Stimulated activated CD4-positive, alpha-beta T cell treated with anti-CD3 and anti-CD28 coated beads, Interleukin-15, amount 100 ng/mL, for 48 hours (primary cell): ENCODE measurements around the gene GARIN5B.
A peak's percentile ranks its signal among the peaks of the same experiment; 100 is the strongest.
"Not testable (repeated sequence)": the region's sequence is repeated elsewhere in the genome, so short reads cannot be mapped to it uniquely, and the experiment has no call there.

Source experiments
- DNase-seq, 2 donors: peaks; one replicate each; pipeline ENCODE4 v3.0.0-alpha.2; 2020; ENCODE audit warnings: low read depth in 2 of 2

GARIN5B gene

DNA sequence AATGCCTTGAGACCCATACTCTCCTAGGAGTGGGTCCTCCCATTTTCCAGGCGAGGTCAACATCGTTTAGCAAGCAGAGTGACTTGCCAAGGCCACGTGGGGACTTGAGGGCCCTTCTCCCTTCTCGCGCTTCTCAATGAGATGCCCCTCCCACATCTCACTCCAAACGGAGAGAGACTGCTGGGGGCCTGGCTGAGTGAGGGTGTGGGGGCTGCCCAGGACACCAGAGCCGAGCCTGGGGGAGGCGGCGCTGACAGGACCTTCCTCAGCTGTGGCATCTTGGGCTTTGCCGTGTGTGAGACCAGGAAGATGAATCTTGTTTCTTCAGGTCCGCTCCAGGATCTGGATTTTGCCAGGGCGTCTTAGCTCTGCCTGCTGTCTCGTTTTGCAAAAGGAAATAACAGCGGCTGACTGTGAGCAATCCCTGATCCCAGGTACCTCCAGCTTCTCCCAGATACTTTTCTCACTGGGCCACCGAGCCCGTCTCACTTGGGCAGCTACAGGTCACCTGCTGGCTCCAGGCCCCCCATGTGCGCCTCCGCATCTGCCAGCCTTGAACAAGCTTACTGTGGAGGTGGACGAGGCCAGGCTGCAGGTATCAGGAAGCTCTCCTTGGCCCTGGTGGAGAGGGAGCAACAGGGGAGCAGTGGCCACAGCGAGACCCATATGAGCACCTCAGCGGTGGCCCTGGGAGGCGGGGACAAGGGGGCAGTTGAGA lies 14.6 kb downstream of the GARIN5B start:
- no peak for DNase-seq

DNA sequence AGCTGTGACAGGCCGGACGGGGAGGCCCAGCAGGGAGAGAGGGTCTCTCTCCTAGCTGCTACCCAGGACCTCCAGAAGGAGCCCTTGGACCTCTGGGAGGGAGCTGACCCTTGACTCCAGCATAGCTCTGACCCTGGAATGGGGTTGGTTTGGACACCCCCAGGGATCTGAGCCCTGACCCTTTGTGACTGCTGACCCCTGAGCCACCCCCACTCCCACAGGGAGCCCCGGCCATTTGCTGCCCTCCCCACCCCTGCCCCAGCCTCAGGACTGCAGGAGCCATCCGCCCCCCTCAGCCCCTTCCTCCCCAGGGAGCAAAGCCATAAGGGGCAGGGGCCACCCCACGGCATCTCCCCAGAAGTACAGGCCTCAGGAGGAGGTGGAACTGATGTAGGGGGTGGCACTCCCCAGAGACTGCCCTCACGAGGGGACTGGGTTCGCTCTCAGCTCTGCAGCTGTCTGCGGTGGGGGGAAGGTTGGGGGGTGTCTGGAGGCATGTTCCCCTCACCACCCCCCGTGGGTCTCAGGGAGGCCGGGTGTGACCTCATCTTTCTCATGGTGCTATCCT lies 15.5 kb downstream of the GARIN5B start:
- DNase-seq: no peak

DNA sequence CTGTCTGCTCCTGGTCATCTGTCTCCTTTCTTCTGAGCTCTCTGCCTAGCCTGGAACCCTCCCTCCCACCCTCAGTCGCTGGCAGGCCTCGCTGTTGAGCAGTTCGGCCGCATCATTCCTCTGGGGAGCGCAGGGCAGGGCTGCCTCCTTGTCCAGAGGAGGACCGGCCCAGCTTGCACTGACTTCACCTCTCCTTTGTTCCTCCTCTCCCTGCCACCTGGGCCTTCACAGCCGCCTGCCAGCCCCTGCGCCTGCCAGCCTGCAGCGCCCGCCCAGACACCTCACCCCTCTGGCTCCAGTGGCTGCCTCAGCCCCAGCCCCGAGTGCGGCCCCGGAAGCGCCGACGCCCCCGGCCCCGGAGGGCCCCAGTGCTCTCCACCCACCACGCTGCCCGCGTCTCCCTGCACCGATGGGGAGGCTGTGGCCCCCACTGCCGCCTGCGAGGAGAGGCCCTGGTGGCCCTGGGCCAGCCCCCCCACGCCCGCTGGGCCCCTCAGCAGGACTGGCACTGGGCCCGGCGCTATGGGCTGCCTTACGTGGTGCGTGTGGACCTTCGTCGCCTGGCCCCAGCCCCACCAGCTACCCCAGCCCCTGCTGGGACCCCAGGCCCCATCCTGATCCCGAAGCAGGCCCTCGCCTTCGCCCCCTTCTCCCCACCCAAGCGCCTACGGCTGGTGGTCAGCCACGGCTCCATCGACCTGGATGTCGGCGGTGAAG lies 16.2 kb downstream of the GARIN5B start:
- DNase-seq: no peak

DNA sequence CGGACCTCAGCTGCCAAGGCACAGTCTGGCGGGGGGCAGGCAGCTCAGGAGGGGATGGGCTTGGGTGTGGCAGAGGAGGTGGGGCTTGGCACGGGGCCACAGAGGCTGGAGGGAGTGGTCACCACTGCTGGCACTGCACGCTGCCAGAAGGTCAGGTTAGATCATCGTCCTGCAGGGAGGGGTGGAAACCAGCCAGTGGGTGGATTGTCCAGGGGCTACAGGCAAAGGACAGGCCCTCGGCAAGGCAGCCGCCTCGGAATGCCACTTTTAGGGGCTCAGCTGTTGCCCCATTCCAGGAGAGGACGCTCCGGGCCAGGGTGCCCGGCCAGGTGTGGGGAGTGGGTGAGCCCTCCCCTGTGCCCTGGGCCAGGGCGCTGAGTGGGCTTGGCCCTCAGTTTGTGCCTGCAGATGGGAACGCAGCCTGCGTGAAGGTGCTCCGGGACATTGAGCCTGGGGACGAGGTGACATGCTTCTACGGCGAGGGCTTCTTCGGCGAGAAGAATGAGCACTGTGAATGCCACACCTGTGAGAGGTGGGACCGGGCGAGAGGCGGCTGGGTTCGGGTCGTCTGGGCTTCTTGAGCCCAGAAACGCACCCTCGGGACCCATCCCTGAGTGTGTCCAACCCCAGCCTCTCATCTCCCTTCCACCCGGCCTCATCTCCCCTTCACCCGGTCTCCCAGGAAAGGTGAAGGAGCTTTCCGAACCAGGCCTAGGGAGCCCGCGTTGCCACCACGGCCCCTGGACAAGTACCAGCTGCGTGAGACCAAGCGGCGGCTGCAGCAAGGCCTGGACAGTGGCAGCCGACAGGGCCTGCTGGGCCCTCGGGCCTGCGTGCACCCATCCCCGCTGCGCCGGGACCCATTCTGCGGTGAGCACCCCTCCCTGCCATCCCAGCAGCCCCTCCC lies 17.0 kb downstream of the GARIN5B start:
- DNase-seq: no peak

DNA sequence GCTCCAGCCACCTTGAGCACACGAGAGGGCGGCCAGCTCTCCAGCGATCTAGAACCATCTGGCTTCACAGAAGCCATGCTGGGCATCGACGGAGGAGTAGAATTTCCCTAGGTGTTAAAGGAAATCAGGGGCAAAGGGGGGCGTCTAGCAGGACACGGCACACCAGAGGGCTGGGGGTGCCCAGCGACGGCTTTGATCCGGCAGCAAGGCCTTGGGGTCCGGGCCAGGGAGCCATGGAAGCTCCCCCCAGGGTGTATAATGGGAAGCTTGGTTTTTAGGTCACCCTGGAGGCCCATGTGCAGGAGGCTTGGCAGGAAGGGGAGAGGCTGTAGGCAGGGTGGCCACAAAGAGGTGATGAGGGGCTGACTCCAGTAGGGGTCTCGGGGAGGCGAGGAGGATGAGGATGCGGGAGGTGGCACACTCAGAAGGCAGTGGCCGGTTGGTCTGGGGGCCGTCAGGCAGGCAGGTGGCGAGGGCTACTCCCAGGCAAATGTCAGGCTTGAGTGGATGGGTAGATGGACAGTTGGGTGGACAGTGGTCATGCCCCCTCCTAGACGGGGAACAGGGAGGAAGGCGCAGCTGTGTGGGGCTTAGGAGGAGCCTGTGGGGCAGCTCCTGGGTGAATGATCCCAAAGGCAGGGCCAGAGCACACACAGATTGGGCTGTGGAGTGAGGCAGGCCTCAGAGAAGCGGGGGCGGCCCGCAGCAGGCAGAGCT lies 17.8 kb downstream of the GARIN5B start:
- no peak for DNase-seq

DNA sequence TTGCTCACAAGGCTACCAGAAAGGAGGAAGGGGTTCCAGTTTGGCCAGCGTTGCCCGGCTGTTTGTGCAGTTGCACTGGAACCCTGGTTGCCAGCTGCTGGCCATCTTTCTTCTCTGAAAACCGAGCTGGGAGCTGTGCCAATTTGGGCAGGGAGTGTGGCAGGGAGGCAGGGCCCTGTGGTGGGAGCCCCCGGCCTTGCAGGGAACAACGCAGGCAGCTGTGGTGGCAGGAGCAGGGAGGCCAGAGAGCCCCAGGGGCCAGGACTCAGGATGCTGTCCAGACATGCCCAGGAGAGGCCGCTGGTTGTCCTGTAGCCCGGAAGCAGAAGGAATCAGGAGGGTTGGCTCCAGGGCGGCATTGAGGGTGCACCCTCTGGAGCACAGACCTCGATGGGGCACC lies 18.6 kb downstream of the GARIN5B start:
- DNase-seq: no peak

DNA sequence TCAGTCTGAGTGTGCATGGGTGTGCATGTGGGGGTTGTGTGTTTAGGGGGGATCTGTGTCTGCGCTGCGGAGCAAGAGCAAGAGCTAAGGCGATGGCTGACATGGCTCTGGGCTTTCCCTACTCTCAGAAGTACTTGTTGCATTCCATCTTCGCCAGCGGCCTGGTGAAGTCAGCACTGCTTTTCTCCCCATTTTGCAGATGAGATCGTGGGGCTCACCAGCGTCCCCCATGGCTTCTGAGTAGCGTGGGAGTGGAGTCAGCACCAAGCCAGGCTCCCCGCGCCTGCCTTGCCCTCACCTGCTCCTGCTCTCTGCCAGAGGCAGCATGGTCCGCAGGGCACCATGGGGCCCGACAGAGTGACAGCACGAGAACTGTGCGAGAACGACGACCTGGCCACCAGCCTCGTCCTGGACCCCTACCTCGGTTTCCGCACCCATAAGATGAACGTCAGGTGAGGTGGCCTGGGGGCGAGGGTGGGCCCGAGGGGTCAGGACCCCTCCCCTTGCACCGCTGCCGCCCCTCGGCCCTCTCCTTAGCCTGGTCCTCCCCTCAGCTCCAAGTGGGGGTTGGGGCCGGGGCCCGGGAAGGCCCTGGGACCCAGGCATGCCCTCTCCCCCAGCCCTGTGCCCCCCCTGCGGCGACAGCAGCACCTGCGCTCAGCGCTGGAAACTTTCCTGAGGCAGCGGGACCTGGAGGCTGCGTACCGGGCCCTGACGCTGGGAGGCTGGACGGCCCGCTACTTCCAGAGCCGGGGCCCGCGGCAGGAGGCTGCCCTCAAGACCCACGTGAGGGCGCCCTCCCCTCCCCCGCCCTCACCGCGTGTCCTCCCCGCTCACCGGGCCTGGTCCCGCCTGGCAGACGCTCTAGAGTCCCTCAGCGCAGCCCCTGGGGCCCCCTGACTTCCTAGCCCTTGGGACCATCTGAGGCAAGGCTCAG lies 21.2 kb downstream of the GARIN5B start:
- no peak for DNase-seq

DNA sequence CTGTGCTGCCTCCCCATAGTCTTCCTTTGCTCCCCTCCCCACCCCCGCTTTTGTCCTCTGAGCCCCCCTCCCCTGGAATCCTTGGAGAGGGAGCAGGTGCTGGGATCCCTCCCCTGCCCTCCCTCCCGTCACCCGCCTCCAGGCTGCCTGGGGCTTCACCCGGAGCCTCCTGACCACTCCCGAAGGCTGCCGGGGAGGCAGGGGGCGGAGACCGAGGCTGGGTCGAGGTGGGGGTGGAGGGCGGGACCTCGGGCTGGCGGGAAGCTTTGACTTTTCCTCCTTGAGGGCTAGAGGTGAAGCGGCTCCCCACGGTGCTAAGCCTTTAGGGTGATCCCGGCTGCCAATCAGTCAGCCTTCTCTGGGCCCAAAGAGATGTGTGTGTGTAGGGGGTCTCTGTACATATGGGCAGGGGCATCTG lies 21.9 kb downstream of the GARIN5B start:
- peak; percentile 51 to 64 for DNase-seq

DNA sequence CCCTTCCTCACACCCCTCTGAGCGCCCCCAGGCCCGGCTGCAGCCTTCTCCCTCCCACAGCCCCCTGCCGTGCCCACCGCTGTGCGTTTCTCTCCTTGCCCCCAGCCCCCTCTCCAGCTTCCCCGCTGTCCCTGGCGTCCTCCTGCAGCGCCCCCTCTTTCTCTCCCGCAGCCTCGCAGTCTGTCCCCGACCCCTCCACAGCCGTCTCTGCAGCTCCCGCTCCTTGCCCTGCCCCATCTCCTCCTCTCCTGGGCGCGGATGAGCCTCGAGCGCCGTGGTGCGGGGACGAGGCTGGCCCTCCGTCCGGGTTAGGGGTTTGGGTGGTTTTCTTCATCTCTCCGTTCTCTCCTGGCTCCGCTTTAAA lies 22.3 kb downstream of the GARIN5B start:
- DNase-seq: peak in 1 of 2 donors; percentile 14

DNA sequence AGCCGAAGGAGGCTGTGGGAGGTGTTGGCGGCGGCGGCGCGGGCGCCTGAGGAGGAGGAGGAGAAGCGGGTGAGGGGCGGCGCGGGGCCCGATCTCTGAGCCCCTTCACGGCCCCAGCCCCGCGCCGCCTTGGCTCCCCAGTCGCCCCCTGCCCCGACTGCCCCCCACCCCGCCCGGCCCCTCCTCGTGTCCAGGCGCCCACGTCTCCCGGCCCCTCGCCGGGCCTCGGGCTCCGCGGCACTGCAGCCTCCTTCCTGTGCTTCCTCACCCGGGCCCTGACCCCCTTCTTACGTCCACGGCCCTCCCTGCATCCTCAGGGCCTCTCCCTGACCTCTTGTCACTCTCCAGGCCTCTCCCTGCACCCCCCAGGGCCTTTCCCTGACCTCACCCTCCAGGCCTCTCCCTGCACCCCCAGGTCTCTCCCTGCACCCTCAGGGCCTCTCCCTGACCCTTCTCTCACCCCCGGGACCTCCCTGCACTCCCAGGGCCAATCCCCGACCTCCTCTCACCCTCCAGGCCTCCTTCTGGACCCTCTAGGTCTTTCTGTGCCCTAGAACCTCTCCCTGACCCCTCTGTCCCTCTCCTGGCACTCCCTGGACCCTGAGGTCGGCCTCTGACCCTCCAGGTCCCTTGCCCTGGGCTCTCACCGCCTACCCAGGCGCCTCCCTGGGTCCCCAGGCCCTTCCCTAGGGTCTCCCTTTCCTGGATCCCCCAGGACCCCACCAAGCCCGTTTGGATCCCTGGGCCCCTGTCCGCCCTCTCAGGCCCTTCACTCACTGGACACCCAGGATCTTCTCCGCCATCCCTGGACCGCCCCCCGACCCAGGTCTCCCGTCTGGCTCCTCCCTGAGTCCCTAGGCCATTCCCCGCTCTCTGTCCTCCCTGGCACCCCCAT lies 22.9 kb downstream of the GARIN5B start:
- DNase-seq: no peak

DNA sequence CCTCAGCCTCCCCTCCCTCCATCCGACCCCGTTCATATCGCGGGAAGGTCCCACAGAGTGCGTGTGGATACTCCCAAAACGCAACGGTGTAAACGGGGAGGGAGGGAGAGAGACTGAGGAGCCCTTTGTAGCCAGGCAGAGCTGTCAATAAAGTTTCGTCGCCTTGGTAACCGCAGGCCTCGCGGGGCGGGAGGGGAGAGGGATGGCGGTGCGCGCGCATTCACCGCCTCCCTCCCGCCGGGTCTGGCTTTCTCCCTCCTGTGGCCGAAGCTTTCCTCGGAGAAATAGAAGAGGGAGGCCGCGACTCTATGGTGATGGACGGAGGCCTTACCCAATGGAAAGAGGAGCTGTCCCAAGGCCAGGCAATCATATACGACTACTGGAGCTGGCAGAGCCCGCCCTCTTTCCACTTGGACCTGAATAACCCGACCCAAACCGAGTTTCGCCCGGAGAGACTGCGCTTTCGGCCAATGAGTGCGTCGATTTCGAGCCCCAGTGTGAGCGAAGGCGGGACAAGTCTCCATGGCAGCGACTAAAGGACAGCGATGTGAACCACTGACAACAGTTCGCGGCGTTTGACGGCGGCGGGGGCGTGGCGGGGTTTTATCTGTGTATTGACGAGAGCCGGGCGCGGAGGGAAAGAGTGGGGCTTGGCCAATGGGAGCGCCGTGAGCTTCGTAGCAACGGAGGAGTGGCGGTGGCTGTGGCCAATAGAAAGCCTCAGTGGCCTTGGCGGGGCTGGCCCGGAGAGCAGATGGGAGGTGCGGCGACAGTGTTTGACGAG lies 23.8 kb downstream of the GARIN5B start, which contains the start of gene KMT5C:
KMT5C (plus strand) TSS at position 772 of the 784 bp plus-strand sequence. CDS start 2,061 bp downstream, outside the sequence.
- peak; percentile 100 for DNase-seq

DNA sequence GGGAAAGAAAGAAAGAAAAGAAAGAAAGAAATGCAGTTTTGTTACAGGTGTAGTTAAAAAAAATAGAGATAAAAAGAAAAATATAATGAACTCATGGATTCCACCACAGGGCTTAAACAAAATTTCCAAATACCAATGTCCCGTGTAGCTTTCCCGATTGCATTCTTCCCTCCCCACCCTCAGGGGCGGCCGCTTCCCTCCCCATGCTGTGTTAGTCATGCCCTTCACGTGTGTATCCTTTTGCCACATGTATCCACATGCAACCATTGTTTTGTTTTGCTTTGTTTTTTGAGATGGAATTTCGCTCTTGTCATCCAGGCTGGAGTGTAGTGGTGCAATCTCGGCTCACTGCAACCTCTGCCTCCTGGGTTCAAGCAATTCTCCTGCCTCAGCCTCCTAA lies 27.0 kb downstream of the GARIN5B start:
- no peak for DNase-seq

DNA sequence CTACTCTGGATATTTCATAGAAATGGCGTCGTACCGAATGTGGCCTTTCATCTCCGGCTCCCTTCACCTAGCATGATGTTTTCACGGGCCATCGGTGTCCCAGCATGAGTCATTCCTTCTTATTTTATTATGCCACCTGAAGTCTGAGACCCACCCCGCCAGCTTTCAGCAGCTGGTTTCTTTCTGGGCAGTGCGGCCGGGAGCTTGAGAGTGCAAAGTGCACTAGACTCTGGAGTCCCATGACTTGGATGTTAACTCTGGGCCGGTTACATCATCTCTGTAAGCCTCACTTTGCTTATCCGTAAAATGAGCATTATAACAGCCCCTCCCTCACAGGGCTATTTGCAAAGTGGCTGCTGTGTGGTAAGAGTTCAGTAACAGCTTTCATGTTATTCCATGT lies 29.2 kb downstream of the GARIN5B start:
- no peak for DNase-seq

DNA sequence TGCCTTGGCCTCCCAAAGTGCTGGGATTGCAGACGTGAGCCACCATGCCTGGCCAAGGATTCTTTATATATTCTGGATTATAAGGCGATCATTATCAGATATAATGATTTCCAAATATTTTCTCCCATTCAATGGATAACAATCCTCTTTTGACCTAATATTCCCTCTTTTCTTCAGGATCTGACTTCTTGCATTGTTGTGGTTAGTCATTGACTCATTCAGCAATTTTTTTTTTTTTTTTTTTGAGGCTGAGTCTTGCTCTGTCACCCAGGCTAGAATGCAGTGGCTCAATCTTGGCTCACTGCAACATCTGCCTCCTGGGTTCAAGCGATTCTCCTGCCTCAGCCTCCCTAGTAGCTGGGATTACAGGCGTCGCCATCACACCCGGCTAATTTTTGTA lies 33.3 kb downstream of the GARIN5B start:
- not testable (repeated sequence) for DNase-seq

DNA sequence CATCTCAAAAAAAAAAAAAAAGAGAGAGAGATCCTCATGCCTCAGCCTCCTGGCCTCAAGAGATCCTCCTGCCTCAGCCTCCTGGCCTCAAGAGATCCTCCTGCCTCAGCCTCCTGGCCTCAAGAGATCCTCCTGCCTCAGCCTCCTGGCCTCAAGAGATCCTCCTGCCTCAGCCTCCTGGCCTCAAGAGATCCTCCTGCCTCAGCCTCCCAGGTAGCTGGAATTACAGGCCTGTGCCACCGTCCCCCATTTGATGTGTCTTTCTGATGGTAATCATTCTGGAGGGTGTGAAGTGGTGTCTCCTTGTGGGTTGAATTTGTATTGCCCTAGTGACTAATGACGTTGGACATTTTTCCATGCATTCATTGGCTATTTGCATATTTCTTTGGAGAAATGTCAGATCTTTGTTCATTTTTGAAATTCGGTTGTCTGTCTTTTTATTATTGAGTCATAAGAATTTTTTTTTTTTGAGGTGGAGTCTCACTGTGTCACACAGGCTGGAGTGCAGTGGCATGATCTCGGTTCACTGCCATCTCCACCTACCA lies 34.2 kb downstream of the GARIN5B start:
- DNase-seq: not testable (repeated sequence)

DNA sequence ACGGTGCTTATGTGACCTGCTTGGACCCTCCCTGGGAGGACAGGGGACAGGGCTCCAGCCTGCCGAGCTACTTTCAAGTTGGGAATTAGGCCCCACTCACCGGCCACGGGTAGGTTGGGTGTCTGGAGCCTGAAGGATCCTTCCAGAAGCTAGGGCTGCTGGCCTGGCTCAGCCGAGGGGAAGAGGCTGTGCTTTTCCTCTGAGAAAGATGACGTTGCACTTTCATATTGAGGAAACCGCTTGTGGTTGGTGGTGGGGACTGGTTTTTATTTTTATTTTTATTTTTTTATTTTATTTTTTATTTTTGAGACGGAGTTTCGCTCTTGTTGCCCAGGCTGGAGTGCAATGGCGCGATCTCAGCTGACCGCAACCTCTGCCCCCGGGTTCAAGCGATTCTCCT lies 37.9 kb downstream of the GARIN5B start, which contains the start of gene TMEM150B:
TMEM150B (minus strand) TSS at position 170 of the 400 bp plus-strand sequence. CDS start 4,305 bp downstream, outside the sequence.
- no peak for DNase-seq

DNA sequence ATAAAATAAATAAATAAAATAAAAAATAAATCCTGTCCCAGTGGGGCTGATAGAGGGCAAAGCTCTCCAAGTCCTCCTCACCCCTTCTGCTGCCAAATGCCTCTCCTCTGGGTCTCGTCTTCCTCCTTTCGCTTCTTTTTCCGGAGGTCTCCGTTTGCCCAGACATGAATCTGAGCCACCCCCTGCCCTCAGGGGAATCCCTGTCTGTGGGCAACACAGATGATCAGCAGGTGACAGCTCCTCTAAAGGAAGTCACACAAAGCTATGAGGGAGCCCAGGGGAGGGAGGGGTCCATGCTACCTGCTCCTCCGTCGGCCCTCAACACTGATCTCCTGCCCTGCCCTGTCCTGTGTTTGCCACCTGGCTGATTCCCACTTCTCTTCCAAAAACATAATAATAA lies 38.4 kb downstream of the GARIN5B start:
- no peak for DNase-seq
